Liver (tissue), 9 donors: ENCODE results near the gene BMP6. TPM values are rescaled to one million over a fixed set of nuclear protein-coding genes. Genes with fewer than 3 reads are reported as not detected.

Experiments used
- DNase-seq: peaks from one replicate; pipeline ENCODE4 v3.0.0-alpha.2; 2017; ENCODE audit warnings: low spot score
- H3K27ac ChIP-seq, 2 donors: one replicate each; pipeline ENCODE4 v1.7.0; 2013; ENCODE audit warnings: inconsistent platforms in 2 of 2, low read length in 2 of 2, control low read depth in 1 of 2, low read depth in 1 of 2, mild to moderate bottlenecking in 1 of 2
- H3K27me3 ChIP-seq, 4 donors: one replicate each; pipeline versions ENCODE4 v1.6.1 to v1.7.0; 2013; ENCODE audit warnings: low read length in 3 of 4, inconsistent platforms in 1 of 4, mild to moderate bottlenecking in 1 of 4, moderate library complexity in 1 of 4; ENCODE audit not compliant: control insufficient read depth in 4 of 4, insufficient read depth in 4 of 4
- H3K36me3 ChIP-seq, 4 donors: one replicate each; pipeline versions ENCODE4 v1.6.1 to v1.7.0; 2013; ENCODE audit warnings: low read length in 3 of 4, mild to moderate bottlenecking in 3 of 4, low read depth in 1 of 4, moderate library complexity in 1 of 4; ENCODE audit not compliant: control insufficient read depth in 4 of 4, insufficient read depth in 3 of 4
- H3K4me1 ChIP-seq, 4 donors: one replicate each; pipeline versions ENCODE4 v1.6.1 to v1.7.0; 2013; ENCODE audit warnings: low read length in 3 of 4, mild to moderate bottlenecking in 3 of 4, moderate library complexity in 1 of 4; ENCODE audit not compliant: control insufficient read depth in 4 of 4, insufficient read depth in 4 of 4
- H3K4me3 ChIP-seq, 3 donors: one replicate each; pipeline versions ENCODE4 v1.6.1 to v1.7.0; 2013; ENCODE audit warnings: low read length in 3 of 3, control low read depth in 1 of 3, low read depth in 1 of 3, mild to moderate bottlenecking in 1 of 3
- H3K9ac ChIP-seq, 2 donors: one replicate each; pipeline ENCODE4 v1.7.0; 2013; ENCODE audit warnings: low read length in 2 of 2, mild to moderate bottlenecking in 2 of 2, moderate library complexity in 2 of 2, control low read depth in 1 of 2, low read depth in 1 of 2
- H3K9me3 ChIP-seq, 4 donors: one replicate each; pipeline versions ENCODE4 v1.6.1 to v1.7.0; 2013; ENCODE audit warnings: low read length in 3 of 4; ENCODE audit not compliant: control insufficient read depth in 4 of 4
- EGR1 ChIP-seq, 2 donors: IDR thresholded peaks; 2 replicates each; pipeline ENCODE4 v1.6.1; 2016 to 2018; ENCODE audit warnings: antibody characterized with exemption in 2 of 2, low read depth in 2 of 2
- FOXA1 ChIP-seq: IDR thresholded peaks from 2 replicates; pipeline ENCODE4 v1.6.1; 2016; ENCODE audit warnings: antibody characterized with exemption
- FOXA2 ChIP-seq: IDR thresholded peaks from 2 replicates; pipeline ENCODE4 v1.6.1; 2016; ENCODE audit warnings: antibody characterized with exemption
- GABPA ChIP-seq, 2 donors: IDR thresholded peaks in 1 of 2; conservative IDR thresholded peaks in 1 of 2; 2 replicates each; pipeline ENCODE4 v1.6.1; 2016; ENCODE audit warnings: antibody characterized with exemption in 2 of 2, mild to moderate bottlenecking in 1 of 2, moderate library complexity in 1 of 2
- HNF4A ChIP-seq, 2 donors: conservative IDR thresholded peaks; 2 replicates each; pipeline ENCODE4 v1.6.1; 2016; ENCODE audit warnings: antibody characterized with exemption in 2 of 2, mild to moderate bottlenecking in 2 of 2
- HNF4G ChIP-seq: IDR thresholded peaks from 2 replicates; pipeline ENCODE4 v1.6.1; 2016; ENCODE audit warnings: antibody characterized with exemption
- JUND ChIP-seq, 2 donors: IDR thresholded peaks; 2 replicates each; pipeline ENCODE4 v1.6.1; 2016; ENCODE audit warnings: antibody characterized with exemption in 2 of 2
- NR2F2 ChIP-seq: IDR thresholded peaks from 2 replicates; pipeline ENCODE4 v1.6.1; 2016; ENCODE audit warnings: antibody characterized with exemption
- RAD21 ChIP-seq, 2 donors: IDR thresholded peaks; 2 replicates each; pipeline ENCODE4 v1.6.1; 2016; ENCODE audit warnings: antibody characterized with exemption in 2 of 2, mild to moderate bottlenecking in 2 of 2
- RXRA ChIP-seq, 2 donors: IDR thresholded peaks; 2 replicates each; pipeline ENCODE4 v1.6.1; 2017 to 2018; ENCODE audit warnings: antibody characterized with exemption in 2 of 2, mild to moderate bottlenecking in 1 of 2
- TAF1 ChIP-seq: conservative IDR thresholded peaks from 2 replicates; pipeline ENCODE4 v1.6.1; 2016; ENCODE audit warnings: antibody characterized with exemption, mild to moderate bottlenecking
- YY1 ChIP-seq: IDR thresholded peaks from 2 replicates; pipeline ENCODE4 v1.6.1; 2016; ENCODE audit warnings: antibody characterized with exemption, mild to moderate bottlenecking
- WGBS: extraction: QIAGEN DNeasy Blood & Tissue Kit; methylation state at CpG from one replicate; pipeline ENCODE4 v1.1.7; 2013; 5-methylcytosine and 5-hydroxymethylcytosine counted together
- polyA plus RNA-seq, 2 donors: library from polyadenylated mRNA; stranded (reverse) in 1 of 2; unstranded in 1 of 2; fragments of 200-250 nt in 1 of 2; fragments of >200 nt in 1 of 2; fragmentation: Nextera tagmentation in 1 of 2; extraction: Ambion mirVana in 1 of 2; gene quantifications; one replicate each; pipeline versions ENCODE4 v1.2.1 to v1.2.3, GENCODE V29; 2013 to 2015
- total RNA-seq, 2 donors: library from RNA; depleted of rRNA; stranded (reverse); fragments of >200 nt; gene quantifications; one replicate each; pipeline ENCODE4 v1.2.3, GENCODE V29; 2014
- TF ChIP-seq, protein P1 (sequence below): IDR thresholded peaks from 2 replicates; pipeline ENCODE4 v1.6.1; 2016; ENCODE audit warnings: antibody characterized with exemption
- TF ChIP-seq, protein P2 (sequence below): IDR thresholded peaks from 2 replicates; pipeline ENCODE4 v1.6.1; 2016; ENCODE audit warnings: antibody characterized with exemption
- TF ChIP-seq, protein P3 (sequence below): IDR thresholded peaks from 2 replicates; pipeline ENCODE4 v1.6.1; 2016; ENCODE audit warnings: antibody characterized with exemption, mild to moderate bottlenecking
- TF ChIP-seq, protein P4 (sequence below): fragments of 150-350 bp; IDR thresholded peaks from 2 replicates; pipeline ENCODE4 v1.5.1; 2017; ENCODE audit warnings: improper control_type of control experiment, low read depth, low read length; ENCODE audit not compliant: missing input control
- TF ChIP-seq, protein P5 (sequence below): IDR thresholded peaks from 2 replicates; pipeline ENCODE4 v1.6.1; 2016; ENCODE audit warnings: antibody characterized with exemption
- donor health status: healthy.
- donor health status: healthy.
- donor health status: healthy.
- donor health status: healthy.
- donor health status: healthy.

BMP6 gene
- total and polyA plus RNA-seq, 4 donors: 0.57 to 5.9 (median 2.3) TPM

DNA sequence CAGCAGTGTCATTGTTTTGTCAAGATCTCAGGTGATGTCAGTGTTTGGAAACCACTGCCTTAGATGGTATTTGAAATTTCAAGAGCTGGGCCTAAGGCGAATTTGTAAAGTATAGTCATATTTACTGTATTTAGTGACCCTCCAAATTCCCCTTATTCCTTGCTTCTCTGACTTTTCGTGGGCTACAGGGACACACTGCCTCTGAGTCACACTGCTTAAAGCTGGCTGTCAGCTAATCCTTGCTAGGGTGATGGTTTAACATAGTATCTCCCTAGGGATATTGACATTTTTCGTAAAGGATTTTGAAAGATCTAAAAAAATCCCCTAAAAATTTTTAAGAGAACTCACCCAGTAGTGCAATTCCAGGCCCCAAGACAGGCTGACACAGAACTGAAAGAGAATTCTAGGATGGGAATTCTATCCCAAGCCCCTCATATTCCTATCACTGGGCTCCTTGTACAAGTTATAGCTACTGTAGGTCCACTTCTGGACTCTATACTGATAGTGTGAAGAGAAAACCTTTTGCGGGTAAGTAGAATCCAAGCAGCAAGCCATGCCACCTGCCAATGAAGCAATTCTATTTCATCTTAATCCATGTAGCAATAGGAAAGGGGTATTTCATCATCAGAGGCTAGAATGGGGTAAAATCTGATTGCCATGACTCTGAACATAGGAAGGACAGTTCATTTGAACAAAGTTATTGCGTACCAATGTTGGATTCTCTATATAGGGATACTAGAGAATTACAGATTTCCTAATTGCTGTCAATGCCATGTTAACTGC is 4.3 kb downstream of the BMP6 start:
- no peak for DNase-seq
- Histone ChIP-seq H3K27ac (no peak overlapping the region), H3K27me3 (peaks cover 0 to 26% (median 3%) of the 10 kb centered on the region in 4 donors), H3K4me3 (no peak overlapping the region), H3K36me3 (no peaks in the 10 kb centered on the region), H3K9ac (no peak overlapping the region), H3K9me3 (no peaks in the 10 kb centered on the region), H3K4me1 (peaks cover 18 to 34% (median 24%) of the 10 kb centered on the region in 4 donors)
- WGBS: 83% methylated on average over 5 of the region's 5 CpGs
- TF ChIP-seq EGR1 (IDR thresholded peaks at IDR 0.05; ENCODE audit: low read depth in 2 of 2): no peak
- TF ChIP-seq, protein P1, sequence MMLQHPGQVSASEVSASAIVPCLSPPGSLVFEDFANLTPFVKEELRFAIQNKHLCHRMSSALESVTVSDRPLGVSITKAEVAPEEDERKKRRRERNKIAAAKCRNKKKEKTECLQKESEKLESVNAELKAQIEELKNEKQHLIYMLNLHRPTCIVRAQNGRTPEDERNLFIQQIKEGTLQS: no peak
- TF ChIP-seq YY1: no peak
- TF ChIP-seq, protein P2, sequence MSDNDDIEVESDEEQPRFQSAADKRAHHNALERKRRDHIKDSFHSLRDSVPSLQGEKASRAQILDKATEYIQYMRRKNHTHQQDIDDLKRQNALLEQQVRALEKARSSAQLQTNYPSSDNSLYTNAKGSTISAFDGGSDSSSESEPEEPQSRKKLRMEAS: no peak
- no peak for TF ChIP-seq RXRA (IDR thresholded peaks at IDR 0.05)
- TF ChIP-seq GABPA (IDR thresholded peaks at IDR 0.05 in 1 of 2, conservative IDR thresholded peaks at IDR 0.05 in 1 of 2): no peak
- TF ChIP-seq, protein P3, sequence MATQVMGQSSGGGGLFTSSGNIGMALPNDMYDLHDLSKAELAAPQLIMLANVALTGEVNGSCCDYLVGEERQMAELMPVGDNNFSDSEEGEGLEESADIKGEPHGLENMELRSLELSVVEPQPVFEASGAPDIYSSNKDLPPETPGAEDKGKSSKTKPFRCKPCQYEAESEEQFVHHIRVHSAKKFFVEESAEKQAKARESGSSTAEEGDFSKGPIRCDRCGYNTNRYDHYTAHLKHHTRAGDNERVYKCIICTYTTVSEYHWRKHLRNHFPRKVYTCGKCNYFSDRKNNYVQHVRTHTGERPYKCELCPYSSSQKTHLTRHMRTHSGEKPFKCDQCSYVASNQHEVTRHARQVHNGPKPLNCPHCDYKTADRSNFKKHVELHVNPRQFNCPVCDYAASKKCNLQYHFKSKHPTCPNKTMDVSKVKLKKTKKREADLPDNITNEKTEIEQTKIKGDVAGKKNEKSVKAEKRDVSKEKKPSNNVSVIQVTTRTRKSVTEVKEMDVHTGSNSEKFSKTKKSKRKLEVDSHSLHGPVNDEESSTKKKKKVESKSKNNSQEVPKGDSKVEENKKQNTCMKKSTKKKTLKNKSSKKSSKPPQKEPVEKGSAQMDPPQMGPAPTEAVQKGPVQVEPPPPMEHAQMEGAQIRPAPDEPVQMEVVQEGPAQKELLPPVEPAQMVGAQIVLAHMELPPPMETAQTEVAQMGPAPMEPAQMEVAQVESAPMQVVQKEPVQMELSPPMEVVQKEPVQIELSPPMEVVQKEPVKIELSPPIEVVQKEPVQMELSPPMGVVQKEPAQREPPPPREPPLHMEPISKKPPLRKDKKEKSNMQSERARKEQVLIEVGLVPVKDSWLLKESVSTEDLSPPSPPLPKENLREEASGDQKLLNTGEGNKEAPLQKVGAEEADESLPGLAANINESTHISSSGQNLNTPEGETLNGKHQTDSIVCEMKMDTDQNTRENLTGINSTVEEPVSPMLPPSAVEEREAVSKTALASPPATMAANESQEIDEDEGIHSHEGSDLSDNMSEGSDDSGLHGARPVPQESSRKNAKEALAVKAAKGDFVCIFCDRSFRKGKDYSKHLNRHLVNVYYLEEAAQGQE: no peak
- TF ChIP-seq, protein P4, sequence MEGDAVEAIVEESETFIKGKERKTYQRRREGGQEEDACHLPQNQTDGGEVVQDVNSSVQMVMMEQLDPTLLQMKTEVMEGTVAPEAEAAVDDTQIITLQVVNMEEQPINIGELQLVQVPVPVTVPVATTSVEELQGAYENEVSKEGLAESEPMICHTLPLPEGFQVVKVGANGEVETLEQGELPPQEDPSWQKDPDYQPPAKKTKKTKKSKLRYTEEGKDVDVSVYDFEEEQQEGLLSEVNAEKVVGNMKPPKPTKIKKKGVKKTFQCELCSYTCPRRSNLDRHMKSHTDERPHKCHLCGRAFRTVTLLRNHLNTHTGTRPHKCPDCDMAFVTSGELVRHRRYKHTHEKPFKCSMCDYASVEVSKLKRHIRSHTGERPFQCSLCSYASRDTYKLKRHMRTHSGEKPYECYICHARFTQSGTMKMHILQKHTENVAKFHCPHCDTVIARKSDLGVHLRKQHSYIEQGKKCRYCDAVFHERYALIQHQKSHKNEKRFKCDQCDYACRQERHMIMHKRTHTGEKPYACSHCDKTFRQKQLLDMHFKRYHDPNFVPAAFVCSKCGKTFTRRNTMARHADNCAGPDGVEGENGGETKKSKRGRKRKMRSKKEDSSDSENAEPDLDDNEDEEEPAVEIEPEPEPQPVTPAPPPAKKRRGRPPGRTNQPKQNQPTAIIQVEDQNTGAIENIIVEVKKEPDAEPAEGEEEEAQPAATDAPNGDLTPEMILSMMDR: no peak
- TF ChIP-seq HNF4G: no peak
- no peak for TF ChIP-seq RAD21 (IDR thresholded peaks at IDR 0.05)
- TF ChIP-seq FOXA2: no peak
- TF ChIP-seq, protein P5, sequence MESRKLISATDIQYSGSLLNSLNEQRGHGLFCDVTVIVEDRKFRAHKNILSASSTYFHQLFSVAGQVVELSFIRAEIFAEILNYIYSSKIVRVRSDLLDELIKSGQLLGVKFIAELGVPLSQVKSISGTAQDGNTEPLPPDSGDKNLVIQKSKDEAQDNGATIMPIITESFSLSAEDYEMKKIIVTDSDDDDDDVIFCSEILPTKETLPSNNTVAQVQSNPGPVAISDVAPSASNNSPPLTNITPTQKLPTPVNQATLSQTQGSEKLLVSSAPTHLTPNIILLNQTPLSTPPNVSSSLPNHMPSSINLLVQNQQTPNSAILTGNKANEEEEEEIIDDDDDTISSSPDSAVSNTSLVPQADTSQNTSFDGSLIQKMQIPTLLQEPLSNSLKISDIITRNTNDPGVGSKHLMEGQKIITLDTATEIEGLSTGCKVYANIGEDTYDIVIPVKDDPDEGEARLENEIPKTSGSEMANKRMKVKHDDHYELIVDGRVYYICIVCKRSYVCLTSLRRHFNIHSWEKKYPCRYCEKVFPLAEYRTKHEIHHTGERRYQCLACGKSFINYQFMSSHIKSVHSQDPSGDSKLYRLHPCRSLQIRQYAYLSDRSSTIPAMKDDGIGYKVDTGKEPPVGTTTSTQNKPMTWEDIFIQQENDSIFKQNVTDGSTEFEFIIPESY: no peak
- no peak for TF ChIP-seq FOXA1
- no peak for TF ChIP-seq HNF4A (conservative IDR thresholded peaks at IDR 0.05)
- no peak for TF ChIP-seq NR2F2
- no peak for TF ChIP-seq TAF1
- no peak for TF ChIP-seq JUND (IDR thresholded peaks at IDR 0.05)
